HEK293T (cell line): Measurements from ENCODE around the gene MAN2A1.

Source experiments
- CTCF ChIA-PET: fragments of 350-600 bp; formaldehyde crosslinking; extraction: SDS; loops from one replicate; lab custom pipeline; 2021; ENCODE audit warnings: antibody characterized with exemption, inconsistent platforms; lab: Yijun Ruan, JAX
- POLR2A ChIA-PET: fragments of 350-600 bp; formaldehyde crosslinking; extraction: SDS; loops from one replicate; lab custom pipeline; 2020; ENCODE audit warnings: antibody characterized with exemption, inconsistent platforms; lab: Yijun Ruan, JAX
- DNase-seq: peaks from one replicate; pipeline ENCODE4 v3.0.0; 2012; ENCODE audit warnings: mixed read lengths; ENCODE audit errors: extremely low spot score
- ARNT ChIP-seq: fragments of 450-650 bp; IDR thresholded peaks from 2 replicates; pipeline ENCODE4 v1.6.1; 2017; ENCODE audit warnings: mild to moderate bottlenecking
- BHLHE40 ChIP-seq: fragments of 450-650 bp; IDR thresholded peaks from 2 replicates; pipeline ENCODE4 v1.6.1; 2016; ENCODE audit warnings: mild to moderate bottlenecking, moderate library complexity, borderline replicate concordance
- CTBP1 ChIP-seq: fragments of 450-650 bp; IDR thresholded peaks from 2 replicates; pipeline ENCODE4 v1.6.1; 2016; ENCODE audit warnings: borderline replicate concordance
- ELF4 ChIP-seq: fragments of 450-650 bp; IDR thresholded peaks from 2 replicates; pipeline ENCODE4 v1.6.1; 2017; ENCODE audit warnings: antibody characterized with exemption
- FOXA1 ChIP-seq: fragments of 450-650 bp; IDR thresholded peaks from 2 replicates; pipeline ENCODE4 v1.6.1; 2016; ENCODE audit warnings: mild to moderate bottlenecking
- FOXK2 ChIP-seq: fragments of 450-650 bp; IDR thresholded peaks from 2 replicates; pipeline ENCODE4 v1.6.1; 2016; ENCODE audit warnings: mild to moderate bottlenecking
- FOXM1 ChIP-seq: fragments of 450-650 bp; IDR thresholded peaks from 2 replicates; pipeline ENCODE4 v1.6.1; 2017; ENCODE audit warnings: mild to moderate bottlenecking, borderline replicate concordance
- HDGF ChIP-seq: fragments of 450-650 bp; IDR thresholded peaks from 2 replicates; pipeline ENCODE4 v1.6.1; 2017; ENCODE audit warnings: antibody characterized with exemption, borderline replicate concordance
- L3MBTL2 ChIP-seq: fragments of 450-650 bp; conservative IDR thresholded peaks from 2 replicates; pipeline ENCODE4 v1.6.1; 2016; ENCODE audit warnings: mild to moderate bottlenecking
- LEF1 ChIP-seq: fragments of 450-650 bp; IDR thresholded peaks from 2 replicates; pipeline ENCODE4 v1.6.1; 2017; ENCODE audit warnings: mild to moderate bottlenecking, borderline replicate concordance
- NFRKB ChIP-seq: fragments of 450-650 bp; IDR thresholded peaks from 2 replicates; pipeline ENCODE4 v1.6.1; 2016; ENCODE audit warnings: mild to moderate bottlenecking, moderate library complexity
- SP1 ChIP-seq: fragments of 450-650 bp; IDR thresholded peaks from 2 replicates; pipeline ENCODE4 v1.6.1; 2017
- SUZ12 ChIP-seq: fragments of 450-650 bp; IDR thresholded peaks from 2 replicates; pipeline ENCODE4 v1.6.1; 2016; ENCODE audit warnings: mild to moderate bottlenecking
- TARDBP ChIP-seq: fragments of 450-650 bp; IDR thresholded peaks from 2 replicates; pipeline ENCODE4 v1.6.1; 2016
- ZNF384 ChIP-seq: fragments of 450-650 bp; IDR thresholded peaks from 2 replicates; pipeline ENCODE4 v1.6.1; 2016
- TF ChIP-seq, protein P1 (sequence below): fragments of 450-650 bp; IDR thresholded peaks from 2 replicates; pipeline ENCODE4 v1.6.1; 2016

The MAN2A1 gene

DNA sequence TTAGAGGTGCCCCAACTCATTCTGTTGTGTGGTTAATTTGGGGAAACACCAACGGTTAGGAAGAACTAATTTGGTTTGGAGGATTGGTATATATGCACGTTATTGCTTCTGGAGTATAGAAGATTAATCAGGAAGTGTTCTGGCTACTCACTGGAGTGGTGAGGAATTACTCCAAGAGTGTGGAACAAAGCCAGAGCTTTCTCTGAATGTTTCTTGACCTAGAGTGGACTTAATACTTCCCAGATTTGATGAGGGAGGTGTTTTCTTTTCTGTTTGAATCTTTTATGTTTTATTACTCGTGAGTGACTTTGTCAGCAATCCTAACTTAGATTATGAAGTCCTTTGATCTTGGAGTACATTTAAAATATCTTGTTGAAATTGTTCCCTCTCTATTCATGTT is 163.7 kb downstream of the MAN2A1 start:
- no peak for DNase-seq
- ChIA-PET POLR2A (no interaction called here), CTCF (no interaction called here)
- TF ChIP-seq SP1 (no peak), FOXK2 (no peak), ZNF384 (no peak), ARNT (no peak), CTBP1 (no peak), FOXA1 (no peak), ELF4 (no peak), HDGF (no peak), LEF1 (no peak), BHLHE40 (no peak), SUZ12 (no peak), NFRKB (no peak), L3MBTL2 (no peak)
- TF ChIP-seq, protein P1, sequence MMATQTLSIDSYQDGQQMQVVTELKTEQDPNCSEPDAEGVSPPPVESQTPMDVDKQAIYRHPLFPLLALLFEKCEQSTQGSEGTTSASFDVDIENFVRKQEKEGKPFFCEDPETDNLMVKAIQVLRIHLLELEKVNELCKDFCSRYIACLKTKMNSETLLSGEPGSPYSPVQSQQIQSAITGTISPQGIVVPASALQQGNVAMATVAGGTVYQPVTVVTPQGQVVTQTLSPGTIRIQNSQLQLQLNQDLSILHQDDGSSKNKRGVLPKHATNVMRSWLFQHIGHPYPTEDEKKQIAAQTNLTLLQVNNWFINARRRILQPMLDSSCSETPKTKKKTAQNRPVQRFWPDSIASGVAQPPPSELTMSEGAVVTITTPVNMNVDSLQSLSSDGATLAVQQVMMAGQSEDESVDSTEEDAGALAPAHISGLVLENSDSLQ, result no peak

DNA sequence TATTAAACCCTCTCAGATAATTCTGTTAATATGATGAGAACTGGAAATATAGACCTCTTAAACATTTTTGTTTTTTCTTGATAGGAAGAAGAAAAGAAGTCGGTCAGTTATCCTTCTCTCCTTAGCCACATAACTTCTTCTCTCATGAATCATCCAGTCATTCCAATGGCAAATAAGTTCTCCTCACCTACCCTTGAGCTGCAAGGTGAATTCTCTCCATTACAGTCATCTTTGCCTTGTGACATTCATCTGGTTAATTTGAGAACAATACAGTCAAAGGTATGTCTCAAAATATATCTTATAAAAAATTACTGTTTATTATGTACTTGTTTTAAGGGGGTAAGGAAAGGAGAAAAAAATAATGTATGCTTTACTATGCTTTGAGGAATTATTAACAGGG is 165.3 kb downstream of the MAN2A1 start:
- ChIA-PET POLR2A (interaction anchor here (1.0 kb wide), 1 partner anchor 11 kb away, joined by 3 read pairs; no protein-coding TSS in a partner anchor), CTCF (no interaction called here)
- no peak for DNase-seq
- TF ChIP-seq ZNF384, result no peak
- no peak for TF ChIP-seq ELF4
- no peak for TF ChIP-seq HDGF
- TF ChIP-seq CTBP1, result no peak
- TF ChIP-seq SP1, result no peak
- no peak for TF ChIP-seq TARDBP
- no peak for TF ChIP-seq NFRKB
- TF ChIP-seq, protein P1, result no peak
- TF ChIP-seq L3MBTL2, result no peak
- TF ChIP-seq FOXK2, result no peak
- TF ChIP-seq SUZ12, result no peak
- TF ChIP-seq BHLHE40, result no peak
- TF ChIP-seq ARNT, result no peak
- TF ChIP-seq FOXA1, result no peak
- no peak for TF ChIP-seq FOXM1
- no peak for TF ChIP-seq LEF1

DNA sequence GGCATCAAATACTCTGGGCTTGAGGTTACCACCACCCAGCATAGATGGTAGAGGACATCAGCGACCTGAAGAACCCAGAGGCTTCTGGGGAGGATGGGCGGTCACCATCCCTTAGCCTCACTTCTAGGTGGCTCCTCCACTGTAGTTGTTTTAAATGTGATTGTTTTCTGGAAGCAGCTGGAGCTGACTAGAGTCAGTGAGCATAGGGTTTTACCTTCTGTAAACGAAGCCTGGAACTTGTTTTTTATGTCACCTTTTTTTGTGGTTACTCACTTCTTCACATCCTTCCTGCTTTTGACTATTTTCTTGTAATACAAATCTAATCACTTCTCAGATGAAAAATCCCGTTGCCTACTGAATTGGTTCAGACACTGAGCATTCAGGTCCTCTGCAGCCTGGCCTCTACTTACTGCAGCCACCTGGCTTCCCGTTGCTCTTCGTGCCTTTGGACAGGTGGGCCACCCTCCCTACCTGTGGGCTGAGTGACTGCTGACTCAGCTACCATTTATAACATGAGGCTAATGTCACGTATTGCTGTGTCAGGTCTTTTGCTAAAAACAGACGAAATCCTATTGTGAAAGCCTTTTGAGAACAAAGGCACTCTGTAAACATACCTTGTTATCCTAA is 167.8 kb downstream of the MAN2A1 start:
- no peak for DNase-seq
- no peak for TF ChIP-seq TARDBP
- TF ChIP-seq LEF1, result no peak
- CTCF ChIA-PET, result no interaction called here
- POLR2A ChIA-PET, result no interaction called here

DNA sequence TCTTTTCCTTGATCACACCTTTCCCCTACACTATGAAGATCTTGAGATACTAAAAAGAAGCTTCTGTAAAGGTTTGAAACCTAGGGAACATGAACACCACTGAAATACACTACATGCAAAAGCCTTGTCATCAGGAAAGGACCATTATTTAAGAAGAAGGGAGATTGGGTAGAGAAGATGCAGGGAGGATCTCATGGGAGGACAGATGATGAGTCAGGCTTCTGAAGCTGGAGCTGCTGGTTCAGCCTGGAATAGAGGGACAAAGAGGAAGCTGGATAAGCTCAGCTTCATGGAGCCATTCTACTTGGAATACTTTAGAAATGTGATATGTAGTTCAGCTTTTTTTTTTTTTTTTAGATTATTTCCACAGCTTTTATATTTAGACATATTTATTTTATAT is 169.8 kb downstream of the MAN2A1 start:
- ChIA-PET CTCF (no interaction called here), POLR2A (no interaction called here)
- TF ChIP-seq FOXA1 (no peak), FOXM1 (no peak), TARDBP (no peak), NFRKB (no peak), BHLHE40 (no peak), ELF4 (no peak), SP1 (no peak)
- no peak for DNase-seq

DNA sequence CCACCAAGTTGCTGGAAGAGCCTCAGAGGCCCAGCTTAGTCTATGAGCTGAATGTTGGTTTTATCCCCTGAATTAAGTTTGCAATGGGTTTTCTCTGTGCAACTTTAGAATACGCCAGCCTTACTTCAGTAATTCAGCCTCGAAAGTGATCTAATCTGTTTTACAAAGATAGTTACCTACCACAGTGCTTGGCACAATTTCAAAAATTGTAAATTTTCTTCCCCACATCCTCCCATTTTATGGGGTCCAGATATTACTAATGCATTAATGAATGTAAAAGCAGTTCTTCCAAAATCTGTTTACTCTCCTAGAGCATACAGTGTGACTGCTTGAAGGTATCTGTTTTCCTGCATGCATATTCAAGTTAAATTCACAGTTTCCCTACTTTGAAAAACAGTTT is 172.6 kb downstream of the MAN2A1 start:
- no peak for DNase-seq
- TF ChIP-seq CTBP1 (no peak), BHLHE40 (no peak), FOXA1 (no peak), SUZ12 (no peak), TARDBP (no peak), L3MBTL2 (no peak), NFRKB (no peak), HDGF (no peak), ARNT (no peak), ELF4 (no peak), ZNF384 (no peak), FOXK2 (no peak), LEF1 (no peak), SP1 (no peak), FOXM1 (no peak)
- TF ChIP-seq, protein P1, result no peak
- ChIA-PET CTCF (no interaction called here), POLR2A (no interaction called here)

DNA sequence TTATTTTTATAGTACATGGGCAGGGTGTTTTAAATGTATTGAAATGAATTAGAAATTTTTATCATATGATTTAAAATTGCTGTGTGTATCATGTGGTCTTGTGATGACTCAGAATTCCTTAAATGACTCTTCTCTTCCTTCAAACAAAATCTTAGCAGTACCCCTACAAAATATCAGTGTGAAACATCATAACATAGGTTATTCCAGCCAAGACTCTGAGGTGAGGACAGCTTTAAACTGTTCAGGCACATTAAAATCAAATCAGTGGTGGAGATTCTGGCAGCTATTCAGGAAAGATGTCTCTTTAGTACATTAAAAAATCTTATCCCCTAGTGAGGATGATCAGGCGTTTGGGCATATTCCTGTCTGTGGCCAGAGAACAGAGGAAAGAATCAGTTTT is 174.0 kb downstream of the MAN2A1 start:
- no peak for DNase-seq
- ChIA-PET CTCF (interaction anchor here (0.6 kb wide), 1 partner anchor 197 kb away, joined by 4 read pairs; no protein-coding TSS in a partner anchor), POLR2A (no interaction called here)
- TF ChIP-seq SP1 (no peak), ARNT (no peak), HDGF (no peak), L3MBTL2 (no peak)
